GM18507 (cell line): ENCODE data around the gene PNPLA7.
"Not testable (repeated sequence)": the region's sequence is repeated elsewhere in the genome, so short reads cannot be mapped to it uniquely, and the experiment has no call there.

Source experiments
- DNase-seq: peaks from one replicate; pipeline ENCODE4 v3.0.0; 2011; ENCODE audit warnings: low read depth; ENCODE audit not compliant: insufficient read length; ENCODE audit errors: extremely low spot score
- FAIRE-seq: peaks from 2 replicates; lab custom pipeline; 2011; peaks lifted over from hg19 to GRCh38; lab: Jason Lieb, UNC

The PNPLA7 gene

DNA sequence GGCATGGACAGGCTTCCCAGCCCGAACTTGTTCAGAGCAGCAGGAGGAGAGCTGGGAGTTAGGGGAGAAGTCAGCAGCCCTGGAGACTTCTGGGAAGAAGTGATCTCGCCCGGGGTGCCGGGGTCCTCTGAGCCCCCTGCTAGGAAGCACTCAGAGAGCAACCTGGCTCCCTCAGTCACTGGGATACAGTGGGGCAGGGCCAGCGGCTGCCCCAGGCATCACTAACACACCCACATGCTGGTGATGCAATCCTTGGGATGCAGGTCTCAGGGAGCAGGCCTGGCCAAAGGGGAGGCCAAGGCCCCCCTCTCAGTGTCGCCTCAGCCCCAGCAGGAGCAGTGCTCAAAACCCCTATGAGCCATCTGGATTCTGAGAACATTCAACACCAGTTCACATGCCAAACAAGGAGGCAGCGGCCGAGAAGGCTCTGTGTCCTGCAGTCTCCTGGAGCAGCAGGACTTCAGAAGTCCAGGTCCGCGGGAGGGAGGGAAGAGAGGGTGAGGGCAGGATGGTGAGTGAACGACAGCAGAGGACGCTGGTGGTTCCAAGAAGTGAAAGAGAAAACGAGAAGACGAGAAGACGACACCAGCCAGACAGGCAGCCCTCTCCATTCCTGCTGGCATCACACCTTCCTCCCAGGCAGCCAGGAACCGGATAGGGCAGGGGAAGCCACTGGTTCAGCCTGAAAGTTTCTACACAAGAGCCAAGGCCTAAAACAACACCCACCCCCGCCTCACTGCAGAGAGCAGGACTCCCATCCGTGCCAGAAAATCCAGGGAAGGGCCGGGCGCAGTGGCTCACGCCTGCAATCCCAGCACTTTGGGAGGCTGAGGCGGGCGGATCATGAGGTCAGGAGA lies 2.3 kb downstream of the PNPLA7 start:
- FAIRE-seq (no peak), DNase-seq (no peak)

DNA sequence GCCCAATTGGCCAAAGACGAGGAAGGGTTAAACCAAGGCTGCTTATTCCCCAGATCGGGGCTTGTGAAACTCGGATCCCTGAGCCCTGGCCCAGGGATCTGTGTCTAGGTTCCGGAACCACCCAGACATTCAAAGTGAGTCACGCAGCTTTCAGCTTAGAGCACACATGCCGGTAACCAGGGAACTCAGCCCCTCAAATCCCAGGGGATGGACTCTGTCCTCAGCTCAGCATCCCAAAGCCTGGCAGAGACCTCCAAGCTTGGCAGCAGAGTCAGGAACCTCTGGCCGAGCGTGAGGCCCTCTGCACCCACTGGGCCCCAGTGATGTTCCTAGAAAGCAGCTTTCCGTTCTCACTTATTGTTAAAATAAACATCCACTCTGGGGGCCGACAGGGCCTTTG lies 5.1 kb downstream of the PNPLA7 start:
- DNase-seq (no peak), FAIRE-seq (no peak)

DNA sequence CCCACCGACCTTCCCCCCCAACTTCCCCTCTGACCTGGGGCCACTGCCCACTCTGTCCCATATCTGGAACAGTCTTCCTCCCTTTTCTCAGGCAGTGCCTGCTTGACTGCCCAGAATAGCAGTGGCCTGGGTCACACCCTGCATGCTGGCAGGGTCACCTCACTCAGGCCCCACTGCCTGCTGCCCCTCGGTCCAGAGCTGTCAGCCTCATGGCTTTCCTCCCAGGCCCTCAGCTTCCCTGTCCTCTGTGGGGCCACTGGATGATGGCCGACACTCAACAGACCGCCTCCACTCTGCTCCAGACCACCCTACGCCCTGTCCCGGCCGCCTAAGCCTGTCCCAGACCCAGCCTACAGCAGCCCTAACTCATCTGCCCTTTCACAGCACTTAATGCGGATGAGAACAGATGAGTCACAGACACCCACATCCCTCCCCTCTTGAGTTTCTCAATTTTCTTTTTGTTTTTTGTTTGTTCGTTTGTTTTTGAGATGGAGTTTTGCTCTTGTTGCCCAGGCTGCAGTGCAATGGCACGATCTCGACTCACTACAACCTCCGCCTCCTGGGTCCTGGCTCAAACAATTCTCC lies 5.9 kb downstream of the PNPLA7 start:
- FAIRE-seq = no peak
- no peak for DNase-seq

DNA sequence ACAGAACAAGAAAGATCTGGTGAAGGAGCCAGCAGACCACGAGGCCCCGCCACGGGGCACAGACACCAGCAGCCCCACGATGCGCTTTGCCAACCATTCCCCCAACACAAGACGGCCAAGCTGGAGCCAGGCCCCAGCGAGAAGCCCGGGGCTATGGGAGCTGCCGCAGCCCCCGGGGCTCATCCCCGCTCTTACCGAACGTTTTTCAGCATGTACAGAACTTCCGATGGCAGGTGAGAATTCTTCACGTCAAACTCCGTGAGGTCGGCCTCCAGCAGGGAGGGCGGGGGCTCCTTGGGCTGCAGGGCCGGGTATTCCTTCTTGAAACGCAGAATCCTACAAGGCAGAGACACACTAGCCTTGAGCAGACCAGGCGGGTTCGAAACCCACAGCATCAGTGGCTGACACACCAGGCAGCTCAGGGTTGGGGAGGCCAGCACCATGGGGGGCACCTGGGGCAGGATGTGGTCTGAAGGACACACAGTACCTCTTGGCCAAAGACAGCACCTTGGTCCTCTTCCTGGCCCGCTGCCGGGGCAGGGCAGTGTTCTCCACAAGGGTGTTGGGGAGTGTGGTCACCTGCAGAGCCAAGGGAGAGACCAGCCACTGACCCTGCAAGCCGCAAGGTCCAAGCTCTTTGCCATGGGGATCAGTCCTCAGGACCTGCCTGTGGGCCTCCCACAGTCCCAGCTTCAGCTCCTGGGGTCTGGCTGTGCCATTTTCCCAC lies 6.8 kb downstream of the PNPLA7 start:
- no peak for FAIRE-seq
- no peak for DNase-seq

DNA sequence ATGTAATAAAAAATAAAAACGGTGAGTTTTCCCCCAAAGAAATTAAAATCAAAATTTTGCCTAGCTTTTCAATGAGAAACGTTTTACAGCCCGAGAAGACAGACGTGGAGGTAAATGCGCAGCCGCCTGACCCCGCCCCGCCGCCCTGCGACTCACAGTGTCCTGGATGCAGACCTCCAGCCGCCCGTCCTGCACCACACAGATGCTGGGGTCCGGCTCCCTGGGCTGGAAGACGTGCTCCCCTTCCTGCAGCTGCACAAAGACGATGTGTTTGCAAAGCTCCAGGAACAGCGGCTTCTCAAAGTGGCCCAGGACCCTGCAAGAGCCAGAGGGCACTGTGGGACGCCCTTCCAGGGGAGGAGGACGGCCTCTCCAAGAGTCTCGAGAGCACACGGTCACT lies 7.7 kb downstream of the PNPLA7 start:
- FAIRE-seq (no peak), DNase-seq (no peak)

DNA sequence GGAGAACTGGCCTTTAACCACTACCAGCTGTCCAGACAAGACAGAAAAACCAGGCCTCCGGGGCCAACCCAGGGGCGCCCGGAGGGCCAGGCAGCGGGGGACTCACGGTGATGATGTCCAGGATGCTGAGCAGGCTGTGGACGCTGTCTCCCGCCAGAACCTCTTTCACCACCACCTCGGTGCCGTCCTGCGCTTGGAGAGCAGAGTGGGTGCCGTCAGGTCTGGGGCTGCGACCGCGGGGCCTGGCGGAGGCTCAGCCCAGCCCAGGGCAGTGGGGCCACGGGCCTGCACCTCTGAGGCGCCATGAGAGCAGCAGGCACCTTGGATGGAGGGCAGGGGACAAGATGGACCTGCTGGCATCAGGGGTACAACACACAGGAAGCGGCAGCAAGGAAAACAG lies 9.7 kb downstream of the PNPLA7 start:
- DNase-seq (no peak), FAIRE-seq (no peak)

DNA sequence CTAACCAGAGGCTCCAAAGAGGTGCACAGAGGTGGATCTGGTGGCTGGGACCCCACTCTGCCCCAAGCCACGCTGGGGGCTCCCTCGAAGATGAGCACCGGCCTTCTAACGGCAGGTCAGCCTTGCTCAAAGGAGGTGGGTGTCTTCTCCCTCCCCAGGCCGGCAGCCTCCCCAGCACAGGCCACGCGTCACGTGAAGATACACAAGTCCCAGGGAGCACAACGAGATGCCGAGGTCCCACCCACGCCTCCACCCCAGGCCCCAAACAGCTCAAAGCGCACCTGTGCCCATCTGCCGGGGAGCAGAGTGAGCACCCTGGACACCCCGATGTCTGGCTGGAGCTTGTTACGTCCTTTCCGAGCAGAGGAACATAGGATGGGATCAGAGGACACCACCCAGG lies 12.1 kb downstream of the PNPLA7 start:
- no peak for FAIRE-seq
- DNase-seq = no peak

DNA sequence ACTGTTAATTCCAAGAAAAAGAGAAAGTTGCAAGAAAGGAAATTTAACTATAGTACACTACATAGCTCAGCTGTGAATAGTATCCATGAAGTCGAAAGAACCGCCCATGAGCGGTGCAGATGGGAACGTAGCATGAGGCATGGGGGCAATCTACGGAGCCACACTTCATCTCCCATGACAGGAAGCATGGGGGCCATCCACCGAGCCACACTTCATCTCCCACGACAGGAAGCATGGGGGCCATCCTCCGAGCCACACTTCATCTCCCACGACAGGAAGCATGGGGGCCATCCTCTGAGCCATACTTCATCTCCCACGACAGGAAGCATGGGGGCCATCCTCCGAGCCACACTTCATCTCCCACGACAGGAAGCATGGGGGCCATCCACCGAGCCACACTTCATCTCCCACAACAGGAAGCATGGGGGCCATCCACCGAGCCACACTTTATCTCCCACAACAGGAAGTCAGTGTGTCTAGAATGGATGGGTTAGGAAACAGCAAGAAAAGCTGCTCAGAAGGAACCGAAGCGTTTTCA lies 13.5 kb downstream of the PNPLA7 start:
- DNase-seq, FAIRE-seq: not testable (repeated sequence)

DNA sequence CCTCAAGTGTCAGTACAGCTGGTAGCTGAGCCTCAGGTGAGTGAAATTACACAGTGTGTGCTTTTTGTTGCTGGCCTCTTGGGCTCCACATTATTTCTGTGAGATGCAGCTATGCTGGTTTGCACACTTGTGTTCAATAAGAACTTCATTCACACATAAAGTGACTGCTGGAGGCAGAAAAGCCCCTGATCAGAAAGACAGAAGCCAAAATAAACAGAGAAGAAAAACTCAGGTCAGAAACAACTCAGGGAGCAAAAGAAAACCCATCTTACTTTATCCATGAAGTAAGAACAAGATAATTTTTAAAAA lies 15.1 kb downstream of the PNPLA7 start:
- DNase-seq = no peak
- FAIRE-seq = no peak

DNA sequence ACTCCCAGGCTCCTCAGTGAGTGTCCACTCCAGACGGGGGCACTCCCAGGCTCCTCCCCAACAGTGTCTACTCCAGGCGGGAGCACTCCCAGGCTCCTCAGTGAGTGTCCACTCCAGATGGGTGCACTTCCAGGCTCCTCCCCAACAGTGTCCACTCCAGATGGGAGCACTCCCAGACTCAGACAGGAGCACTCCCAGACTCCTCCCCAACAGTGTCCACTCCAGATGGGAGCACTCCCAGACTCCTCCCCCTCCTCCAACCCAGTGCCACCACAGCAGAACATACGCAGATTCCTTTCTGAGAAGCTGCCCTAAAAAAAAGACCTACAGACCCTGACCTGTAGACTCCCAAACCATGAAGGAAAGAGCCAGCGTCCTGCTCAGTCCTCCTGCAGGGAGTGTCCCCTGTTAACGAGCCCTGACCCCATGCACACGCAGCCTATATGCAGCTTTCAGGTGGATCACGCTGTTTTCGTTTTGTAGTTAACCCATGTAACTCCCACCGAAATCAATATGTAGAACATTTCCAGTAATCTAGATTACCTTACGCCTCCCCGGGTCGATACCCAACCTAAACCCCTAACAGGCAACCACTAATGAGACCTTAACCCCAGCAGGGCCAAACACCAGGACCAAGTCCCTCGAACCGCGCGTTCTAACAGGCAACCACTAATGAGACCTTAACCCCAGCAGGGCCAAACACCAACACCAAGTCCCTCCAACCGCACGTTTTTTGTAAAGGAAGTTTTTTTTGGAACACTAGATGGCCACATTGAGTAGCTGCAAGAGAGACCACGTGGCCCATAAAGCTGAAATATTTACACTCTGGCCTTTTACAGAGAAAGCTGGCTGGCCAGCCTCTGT lies 15.7 kb downstream of the PNPLA7 start:
- FAIRE-seq (peak; percentile 62), DNase-seq (peak; percentile 22)

DNA sequence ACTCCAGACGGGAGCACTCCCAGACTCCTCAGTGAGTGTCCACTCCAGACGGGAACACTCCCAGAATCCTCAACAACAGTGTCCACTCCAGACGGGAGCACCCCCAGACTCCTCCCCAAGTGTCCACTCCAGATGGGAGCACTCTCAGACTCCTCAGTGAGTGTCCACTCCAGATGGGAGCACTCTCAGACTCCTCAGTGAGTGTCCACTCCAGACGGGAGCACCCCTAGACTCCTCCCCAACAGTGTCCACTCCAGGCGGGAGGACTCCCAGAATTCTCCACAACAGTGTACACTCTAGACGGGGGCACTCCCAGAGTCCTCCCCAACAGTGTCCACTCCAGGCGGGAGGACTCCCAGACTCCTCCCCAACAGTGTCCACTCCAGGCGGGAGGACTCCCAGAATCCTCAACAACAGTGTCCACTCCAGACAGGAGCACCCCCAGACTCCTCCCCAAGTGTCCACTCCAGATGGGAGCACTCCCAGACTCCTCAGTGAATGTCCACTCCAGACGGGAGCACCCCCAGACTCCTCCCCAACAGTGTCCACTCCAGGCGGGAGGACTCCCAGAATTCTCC lies 17.2 kb downstream of the PNPLA7 start:
- FAIRE-seq, DNase-seq: not testable (repeated sequence)

DNA sequence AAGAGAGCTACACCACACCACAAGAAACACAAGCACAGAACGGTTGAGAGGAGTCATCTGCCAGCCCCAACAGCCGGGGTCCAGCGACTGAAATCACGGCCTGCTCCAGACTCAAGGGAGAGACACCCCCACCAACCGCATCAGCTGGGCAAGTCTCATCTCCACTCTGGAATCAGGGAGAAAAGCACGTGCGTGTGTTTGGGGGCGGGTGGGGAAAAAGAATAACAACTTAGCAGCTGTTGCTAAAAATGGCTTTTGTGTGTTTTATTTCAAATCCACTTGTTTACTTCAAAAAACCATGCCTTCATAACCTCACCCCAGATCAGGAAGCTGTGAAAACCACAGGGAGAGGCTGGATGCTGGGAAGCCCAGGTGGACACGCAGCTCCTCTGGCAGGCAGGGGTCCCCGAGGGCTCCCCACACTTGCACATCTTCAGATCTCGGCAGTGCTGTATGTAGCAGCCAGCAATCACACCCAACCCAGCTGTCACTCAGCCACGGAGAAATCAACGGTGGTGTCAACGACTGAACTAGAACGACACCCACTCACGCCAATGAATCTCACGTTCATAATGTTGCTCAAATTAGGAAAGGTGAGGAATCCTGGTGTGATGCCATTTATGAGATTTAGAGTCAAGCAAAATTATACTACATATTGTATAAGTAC lies 19.0 kb downstream of the PNPLA7 start:
- FAIRE-seq = no peak
- no peak for DNase-seq

DNA sequence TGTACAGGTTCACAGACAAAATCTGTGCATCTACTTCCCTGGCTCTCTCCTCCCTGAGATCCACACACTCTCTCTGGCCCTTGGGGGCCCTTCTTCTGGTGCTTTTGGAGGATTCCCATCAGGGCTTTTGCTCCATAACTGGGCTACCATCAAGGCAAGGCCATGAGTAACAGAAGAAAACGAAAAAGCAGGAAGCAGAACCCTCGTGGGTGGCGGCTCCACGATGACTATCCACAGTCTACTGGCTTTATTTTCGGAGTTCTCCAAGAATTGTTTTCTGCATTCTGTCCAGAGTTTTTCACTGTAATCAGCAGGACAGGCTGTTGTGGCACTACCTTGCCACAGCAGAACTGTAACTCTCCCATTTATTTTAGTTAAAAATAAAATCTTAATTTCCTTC lies 19.9 kb downstream of the PNPLA7 start:
- FAIRE-seq = no peak

DNA sequence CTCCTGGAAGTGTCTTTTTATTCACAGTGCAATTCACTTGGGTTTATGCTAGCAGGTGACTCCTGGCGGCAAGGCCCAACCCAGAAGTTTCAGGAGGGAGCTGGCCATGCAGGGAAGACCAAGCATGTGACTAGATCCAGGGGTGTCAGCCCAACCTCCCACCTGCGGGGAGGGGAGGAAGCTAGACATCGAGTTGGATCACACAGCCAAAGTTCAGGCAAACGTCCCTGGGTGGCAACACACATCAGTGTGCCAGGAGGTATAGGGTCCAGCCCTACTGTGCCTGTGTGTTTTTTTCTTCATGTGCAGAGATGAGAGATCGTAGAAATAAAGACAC lies 25.3 kb downstream of the PNPLA7 start:
- FAIRE-seq = no peak

More for the DNA sequence above, 19.9 kb downstream of the PNPLA7 start:
- DNase-seq = no peak

DNA sequence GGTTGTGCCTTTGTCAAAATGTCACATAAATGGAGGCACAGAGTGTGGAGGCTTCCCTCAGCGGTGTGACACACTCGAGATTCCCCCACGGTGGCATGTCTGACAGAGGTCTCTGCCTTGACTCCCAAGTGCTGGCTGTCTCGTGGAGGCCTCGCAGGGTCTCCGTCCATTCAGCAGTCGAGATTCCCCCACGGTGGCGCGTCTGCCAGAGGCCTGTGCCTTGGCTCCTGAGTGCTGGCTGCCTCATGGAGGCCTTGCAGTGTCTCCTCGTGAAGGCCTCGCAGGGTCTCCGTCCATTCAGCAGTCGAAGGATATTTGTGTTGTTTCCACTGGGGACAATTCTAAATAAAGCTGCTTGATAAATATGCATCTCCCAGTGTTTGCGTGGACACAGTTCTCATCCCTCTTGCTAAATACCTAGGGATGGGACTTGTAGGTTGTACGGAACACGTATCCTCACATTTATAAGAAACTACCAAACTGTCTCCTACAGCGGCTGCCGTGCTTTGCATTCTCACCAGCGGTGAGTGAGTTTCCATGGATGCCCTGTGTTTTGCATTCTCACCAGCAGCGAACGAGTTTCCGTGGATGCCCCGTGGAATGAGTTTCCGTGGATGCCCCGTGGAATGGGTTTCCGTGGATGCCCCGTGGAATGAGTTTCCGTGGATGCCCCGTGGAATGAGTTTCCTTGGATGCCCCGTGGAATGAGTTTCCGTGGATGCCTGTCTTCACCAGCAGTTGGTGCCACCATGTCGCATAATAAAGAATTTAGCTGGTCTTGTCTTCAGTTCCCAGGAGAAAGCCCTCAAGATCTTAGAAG lies 25.8 kb downstream of the PNPLA7 start:
- DNase-seq (no peak), FAIRE-seq (no peak)

More for the DNA sequence above, 25.3 kb downstream of the PNPLA7 start:
- DNase-seq = no peak

DNA sequence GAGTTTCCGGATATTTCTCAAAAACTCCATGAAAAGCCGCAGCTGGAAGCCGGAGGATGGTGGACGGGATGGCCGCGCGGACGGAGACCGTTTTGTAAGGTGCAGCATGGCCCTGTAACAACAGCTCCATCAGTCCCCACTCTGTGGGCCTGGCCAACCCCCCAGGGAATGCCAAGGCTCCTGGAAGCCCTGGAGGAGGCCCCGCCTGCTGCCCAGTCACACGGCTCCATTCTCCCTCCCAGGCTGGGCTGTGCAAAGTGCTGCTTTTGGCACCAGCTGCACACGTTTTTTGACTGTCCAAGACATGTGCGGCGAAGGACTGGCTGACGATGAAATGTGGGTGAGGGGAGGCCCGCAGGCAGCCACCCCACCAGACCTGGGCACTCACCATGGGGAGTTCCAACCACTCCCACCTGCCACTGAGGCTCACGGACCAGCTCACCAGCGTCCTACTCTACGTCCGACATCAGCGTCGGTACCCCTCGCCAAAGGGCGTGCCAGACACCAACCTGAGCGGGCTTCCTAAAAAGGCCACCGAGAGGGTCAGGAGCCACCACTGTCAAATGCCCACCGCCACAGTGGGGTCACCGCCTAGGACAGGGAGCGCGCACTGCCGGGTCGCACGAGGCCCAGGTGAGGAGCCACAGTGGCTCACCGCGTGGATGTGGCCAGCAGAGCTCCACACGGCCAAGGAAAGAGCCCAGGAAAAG lies 27.3 kb downstream of the PNPLA7 start:
- DNase-seq (no peak), FAIRE-seq (no peak)

DNA sequence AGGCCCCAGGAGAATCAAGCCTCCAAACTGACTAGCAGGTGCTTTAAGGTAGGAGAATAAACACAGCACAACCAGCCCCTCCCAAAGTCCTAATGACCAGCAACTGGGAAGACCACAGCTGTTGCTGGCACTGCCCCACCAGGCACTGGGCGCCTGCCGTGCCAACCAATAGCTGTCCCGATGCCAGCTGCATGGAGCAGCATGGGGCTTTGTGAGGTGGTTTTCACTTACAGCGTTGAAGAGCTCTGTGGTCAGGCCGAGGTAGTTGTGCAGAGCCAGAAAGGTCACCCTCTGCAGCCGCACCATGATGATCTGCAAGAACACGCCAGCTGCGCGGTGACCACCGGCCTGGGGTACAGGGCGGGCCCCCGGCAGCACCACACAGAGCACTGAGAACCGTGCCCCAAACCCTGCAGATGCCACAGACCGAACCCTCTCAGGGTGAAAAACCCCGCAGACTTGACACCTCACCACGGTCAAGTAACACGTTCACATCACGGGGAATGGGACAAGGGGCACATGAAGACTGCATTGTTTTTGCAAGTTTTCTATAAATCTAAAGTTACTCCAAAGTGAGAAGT lies 28.7 kb downstream of the PNPLA7 start:
- DNase-seq (no peak), FAIRE-seq (no peak)
